ENCODE results near the gene ZNF554. TPM values are rescaled to one million over a fixed set of nuclear protein-coding genes. Genes with fewer than 3 reads are reported as not detected.

The ZNF554 gene
- total RNA-seq, 2 donors from 2014 or later = 8.4 to 9.2 TPM

DNA sequence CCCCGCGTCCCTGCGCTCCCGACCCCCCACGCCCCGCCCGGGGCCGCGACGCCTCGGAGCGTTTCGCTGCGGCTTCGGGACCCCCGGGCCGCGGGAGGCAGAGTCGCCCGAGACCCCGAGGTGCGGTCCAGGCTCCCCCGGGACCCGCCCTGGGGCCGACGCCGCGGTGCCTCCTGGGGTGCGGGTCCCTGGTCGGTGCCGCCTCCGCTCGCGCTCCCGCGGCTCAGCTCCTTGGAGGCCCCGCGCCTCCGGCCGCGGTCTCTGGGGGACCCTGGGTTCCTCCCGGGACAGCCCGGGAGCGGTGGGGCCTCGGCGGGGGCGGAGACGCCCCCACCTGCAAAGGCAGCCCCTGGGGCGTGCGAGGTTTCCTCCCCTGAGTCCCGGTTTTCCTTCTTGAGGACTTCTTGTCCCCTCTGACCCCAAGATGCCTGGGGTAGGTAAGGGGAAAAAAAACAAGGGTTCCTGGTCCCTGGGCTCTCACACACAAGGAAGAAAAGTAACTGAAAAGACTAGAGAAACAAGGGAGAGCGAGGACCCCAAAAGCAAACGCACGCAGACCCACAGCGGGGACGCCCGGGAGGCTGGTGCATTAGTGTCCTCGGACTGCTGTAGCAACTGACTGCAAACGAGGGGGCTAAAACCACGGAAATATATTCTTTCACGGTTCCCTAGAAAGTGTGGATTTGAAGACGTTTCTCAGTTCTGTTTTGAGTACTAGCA, 22.3 kb downstream of the ZNF554 start:
- H3K27ac Mint-ChIP-seq = no peak overlapping the region
- 8 to 35% methylated on average over 20 to 62 of the region's 62 CpGs for WGBS, 2 experiments (ENCODE audit: insufficient coverage in 1 of 2, insufficient read length in 1 of 2)
- H3K4me1 Mint-ChIP-seq = peaks cover 5% of the 10 kb centered on the region
- Histone ChIP-seq H3K9ac (ENCODE audit: extremely low read depth, low read length, poor library complexity, severe bottlenecking) (peak overlapping the region; percentile 45), H3K4me1 (ENCODE audit: control insufficient read depth, insufficient read depth, low read length) (no peaks in the 10 kb centered on the region), H3K27ac (ENCODE audit: low read depth, low read length) (no peak overlapping the region), H3K4me3 (ENCODE audit: low read length) (peak overlapping the region; percentile 82), H3K27me3 (ENCODE audit: control insufficient read depth, insufficient read depth, low read length, poor library complexity, severe bottlenecking) (no peaks in the 10 kb centered on the region), H3K36me3 (ENCODE audit: control insufficient read depth, insufficient read depth, low read length) (peaks cover 18% of the 10 kb centered on the region), H3K9me3 (ENCODE audit: control insufficient read depth, low read length) (peaks cover 43% of the 10 kb centered on the region)
- H3K36me3 Mint-ChIP-seq (ENCODE audit: low read depth) = peaks cover 50% of the 10 kb centered on the region
- peak overlapping the region; percentile 70 for H3K4me3 Mint-ChIP-seq
- peak; percentile 51 for DNase-seq
- TF ChIP-seq, protein P1, sequence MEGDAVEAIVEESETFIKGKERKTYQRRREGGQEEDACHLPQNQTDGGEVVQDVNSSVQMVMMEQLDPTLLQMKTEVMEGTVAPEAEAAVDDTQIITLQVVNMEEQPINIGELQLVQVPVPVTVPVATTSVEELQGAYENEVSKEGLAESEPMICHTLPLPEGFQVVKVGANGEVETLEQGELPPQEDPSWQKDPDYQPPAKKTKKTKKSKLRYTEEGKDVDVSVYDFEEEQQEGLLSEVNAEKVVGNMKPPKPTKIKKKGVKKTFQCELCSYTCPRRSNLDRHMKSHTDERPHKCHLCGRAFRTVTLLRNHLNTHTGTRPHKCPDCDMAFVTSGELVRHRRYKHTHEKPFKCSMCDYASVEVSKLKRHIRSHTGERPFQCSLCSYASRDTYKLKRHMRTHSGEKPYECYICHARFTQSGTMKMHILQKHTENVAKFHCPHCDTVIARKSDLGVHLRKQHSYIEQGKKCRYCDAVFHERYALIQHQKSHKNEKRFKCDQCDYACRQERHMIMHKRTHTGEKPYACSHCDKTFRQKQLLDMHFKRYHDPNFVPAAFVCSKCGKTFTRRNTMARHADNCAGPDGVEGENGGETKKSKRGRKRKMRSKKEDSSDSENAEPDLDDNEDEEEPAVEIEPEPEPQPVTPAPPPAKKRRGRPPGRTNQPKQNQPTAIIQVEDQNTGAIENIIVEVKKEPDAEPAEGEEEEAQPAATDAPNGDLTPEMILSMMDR (conservative IDR thresholded peaks at IDR 0.05) = no peak
- H3K9me3 Mint-ChIP-seq = peaks cover 65% of the 10 kb centered on the region
- H3K27me3 Mint-ChIP-seq (ENCODE audit: insufficient read depth) = peaks cover 4% of the 10 kb centered on the region

DNA sequence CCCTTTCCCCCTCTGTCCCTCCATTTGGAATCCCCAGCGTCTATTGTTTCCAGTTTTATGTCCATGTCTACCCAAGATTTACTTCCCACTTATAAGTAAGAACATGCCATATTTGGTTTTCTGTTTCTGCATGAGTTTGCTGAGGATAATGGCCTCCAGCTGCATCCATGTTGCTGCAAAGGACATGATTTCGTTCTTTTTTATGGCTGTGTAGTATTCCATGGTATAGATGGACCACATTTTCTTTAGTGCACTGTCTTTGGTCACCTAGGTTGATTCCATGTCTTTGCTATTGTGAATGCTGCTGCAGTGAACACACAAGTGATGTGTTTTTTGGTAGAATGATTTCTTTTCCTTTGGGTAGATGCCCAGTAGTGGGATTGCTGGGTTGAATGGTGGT, 25.4 kb downstream of the ZNF554 start:
- Mint-ChIP-seq H3K36me3 (ENCODE audit: low read depth) (peaks cover 60% of the 10 kb centered on the region), H3K4me1 (peaks cover 5% of the 10 kb centered on the region), H3K9me3 (peaks cover 71% of the 10 kb centered on the region), H3K27me3 (ENCODE audit: insufficient read depth) (peaks cover 4% of the 10 kb centered on the region), H3K4me3 (no peak overlapping the region), H3K27ac (no peak overlapping the region)
- no peak for DNase-seq
- peak overlapping the region; percentile 20 for H3K4me3 ChIP-seq (ENCODE audit: low read length)
- 90 to 100% methylated on average over 1 to 2 of the region's 2 CpGs for WGBS, 2 experiments (ENCODE audit: insufficient coverage in 1 of 2, insufficient read length in 1 of 2)
- H3K27me3 ChIP-seq (ENCODE audit: control insufficient read depth, insufficient read depth, low read length, poor library complexity, severe bottlenecking) = no peaks in the 10 kb centered on the region
- peaks cover 65% of the 10 kb centered on the region for H3K9me3 ChIP-seq (ENCODE audit: control insufficient read depth, low read length)
- peaks cover 24% of the 10 kb centered on the region for H3K36me3 ChIP-seq (ENCODE audit: control insufficient read depth, insufficient read depth, low read length)
- H3K9ac ChIP-seq (ENCODE audit: extremely low read depth, low read length, poor library complexity, severe bottlenecking) = no peak overlapping the region
- no peaks in the 10 kb centered on the region for H3K4me1 ChIP-seq (ENCODE audit: control insufficient read depth, insufficient read depth, low read length)
- no peak overlapping the region for H3K27ac ChIP-seq (ENCODE audit: low read depth, low read length)
- TF ChIP-seq, protein P1 (conservative IDR thresholded peaks at IDR 0.05) = no peak

DNA sequence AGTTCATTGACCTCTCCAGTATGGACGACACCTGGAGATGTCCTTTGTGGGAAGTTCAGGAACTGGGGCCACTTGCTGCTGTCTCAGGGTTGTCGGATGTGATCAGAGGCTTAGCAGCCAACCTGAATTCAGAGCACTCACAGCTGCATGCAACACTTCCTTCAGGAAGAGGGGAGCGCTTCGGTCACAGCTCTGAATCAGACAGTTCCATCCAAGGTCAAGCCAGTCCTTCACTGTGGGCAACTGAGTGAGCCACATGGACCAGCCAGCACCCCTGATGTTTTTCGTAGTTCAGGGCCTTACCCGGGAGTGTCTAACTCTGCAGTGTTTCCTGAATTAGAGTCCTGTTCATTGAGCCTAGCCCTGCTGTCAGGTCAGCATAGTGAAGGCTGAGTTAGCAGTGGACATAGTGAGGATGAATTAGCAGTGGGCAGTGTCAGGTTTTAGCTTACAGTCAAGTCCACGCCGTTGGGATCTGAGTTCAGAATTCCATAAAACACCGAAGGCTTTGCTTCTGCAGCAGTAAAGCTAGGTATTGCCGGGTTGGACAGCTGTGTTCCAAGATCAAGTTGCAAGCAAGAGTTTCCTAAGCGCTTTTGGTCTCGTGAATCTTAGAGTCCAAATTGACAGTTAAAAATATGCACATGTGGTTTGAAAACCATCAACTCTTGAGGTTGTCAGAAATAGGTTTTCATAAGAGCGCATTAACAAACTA, 26.7 kb downstream of the ZNF554 start:
- H3K27me3 Mint-ChIP-seq (ENCODE audit: insufficient read depth) = peaks cover 4% of the 10 kb centered on the region
- Histone ChIP-seq H3K4me3 (ENCODE audit: low read length) (no peak overlapping the region), H3K27me3 (ENCODE audit: control insufficient read depth, insufficient read depth, low read length, poor library complexity, severe bottlenecking) (no peaks in the 10 kb centered on the region), H3K27ac (ENCODE audit: low read depth, low read length) (no peak overlapping the region), H3K9ac (ENCODE audit: extremely low read depth, low read length, poor library complexity, severe bottlenecking) (no peak overlapping the region), H3K4me1 (ENCODE audit: control insufficient read depth, insufficient read depth, low read length) (no peaks in the 10 kb centered on the region), H3K9me3 (ENCODE audit: control insufficient read depth, low read length) (peaks cover 77% of the 10 kb centered on the region), H3K36me3 (ENCODE audit: control insufficient read depth, insufficient read depth, low read length) (peaks cover 36% of the 10 kb centered on the region)
- 97 to 98% methylated on average over 11 to 13 of the region's 13 CpGs for WGBS, 2 experiments (ENCODE audit: insufficient coverage in 1 of 2, insufficient read length in 1 of 2)
- no peak for DNase-seq
- H3K4me1 Mint-ChIP-seq = peaks cover 5% of the 10 kb centered on the region
- peaks cover 74% of the 10 kb centered on the region for H3K9me3 Mint-ChIP-seq
- no peak overlapping the region for H3K27ac Mint-ChIP-seq
- H3K4me3 Mint-ChIP-seq = no peak overlapping the region
- TF ChIP-seq, protein P1 (conservative IDR thresholded peaks at IDR 0.05) = no peak
- H3K36me3 Mint-ChIP-seq (ENCODE audit: low read depth) = peaks cover 72% of the 10 kb centered on the region

Measured in endodermal cell (in vitro differentiated cells).